Prostate gland (tissue), 2 donors: ENCODE results near the gene HOXD11. TPM values are rescaled to one million over a fixed set of nuclear protein-coding genes. Genes with fewer than 3 reads are reported as not detected.

Experiments
- DNase-seq: peaks from one replicate; pipeline ENCODE4 v3.0.0-alpha.2; 2019; ENCODE audit warnings: low spot score
- H3K27ac ChIP-seq, 2 donors: fragments of 200-600 bp; sonication (generic); 2 replicates each; pipeline ENCODE4 v1.5.1; 2017 to 2019
- H3K27me3 ChIP-seq: fragments of 200-600 bp; sonication (generic); replicated peaks from 2 replicates; pipeline ENCODE4 v1.5.1; 2019; ENCODE audit not compliant: insufficient read depth
- H3K36me3 ChIP-seq, 2 donors: fragments of 200-600 bp; sonication (generic); 1 replicate in 1 of 2; 2 replicates in 1 of 2; pipeline versions ENCODE4 v1.5.1 to v1.8.1; 2017 to 2019
- H3K4me1 ChIP-seq: fragments of 200-600 bp; sonication (generic); replicated peaks from 2 replicates; pipeline ENCODE4 v1.5.1; 2019
- H3K4me3 ChIP-seq, 2 donors: fragments of 200-600 bp; sonication (generic); 2 replicates each; pipeline ENCODE4 v1.5.1; 2017 to 2019
- H3K9me3 ChIP-seq: fragments of 200-600 bp; sonication (generic); 2 replicates; pipeline ENCODE4 v1.5.1; 2017
- POLR2A ChIP-seq: fragments of 450-650 bp; IDR thresholded peaks from one replicate; pipeline ENCODE4 v1.6.1; 2016; ENCODE audit warnings: antibody characterized with exemption, mild to moderate bottlenecking
- POLR2AphosphoS5 ChIP-seq: sonication (generic); formaldehyde crosslinking; IDR thresholded peaks from one replicate; pipeline ENCODE4 v1.6.1; 2017; ENCODE audit warnings: antibody characterized with exemption
- WGBS: methylation state at CpG from one replicate; pipeline ENCODE4 v1.1.5; 2018; 5-methylcytosine and 5-hydroxymethylcytosine counted together
- intact Hi-C: fragments of 100-400 bp; cut with DNase I; formaldehyde crosslinking; loops from one replicate; pipeline ENCODE4 v1.14.2; 2022
- total RNA-seq, 2 donors: library from RNA; depleted of rRNA; stranded (reverse); fragments of >200 nt; gene quantifications; one replicate each; pipeline ENCODE4 v1.1.0, GENCODE V29; 2016
- TF ChIP-seq, protein P1 (sequence below), 4 experiments: fragments of 200-600 bp in 2 of 4; fragments of 450-650 bp in 2 of 4; sonication (generic) in 2 of 4; IDR thresholded peaks; 1 replicate in 3 of 4; 2 replicates in 1 of 4; pipeline ENCODE4 v1.5.1; 2016 to 2019; ENCODE audit warnings: antibody characterized with exemption in 4 of 4, mild to moderate bottlenecking in 2 of 4, moderate library complexity in 2 of 4

HOXD11 gene
- total RNA-seq, 2 donors from 2014 or later, result 8.0 to 14.9 TPM

DNA sequence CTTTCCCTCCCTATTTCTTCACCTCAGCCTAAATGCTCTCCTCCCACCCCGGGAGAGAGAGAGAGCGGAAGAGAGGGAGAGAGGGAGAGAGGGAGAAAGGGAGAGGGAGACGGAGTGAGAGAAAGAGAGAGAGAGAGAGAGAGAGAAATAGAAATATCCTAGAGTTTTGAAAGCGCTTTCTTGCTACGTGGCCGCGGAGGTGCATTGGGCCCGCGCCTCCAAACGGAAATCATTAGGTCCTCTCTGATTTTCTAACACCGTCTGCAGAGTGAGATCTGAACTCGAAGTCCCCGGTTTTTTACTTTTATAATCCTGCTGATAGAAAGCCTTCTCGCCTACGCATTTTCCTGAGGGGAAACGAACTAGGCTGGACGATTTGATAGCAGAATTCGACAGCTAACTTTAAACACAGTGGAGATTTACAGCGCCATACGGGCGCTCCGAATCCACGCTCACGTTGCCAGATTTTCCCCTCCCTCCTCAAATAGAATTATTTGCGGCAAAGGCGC, 22.4 kb upstream of the HOXD11 start:
- peak overlapping the region; percentile 77 to 82 for H3K27ac ChIP-seq
- H3K36me3 ChIP-seq, result no peaks in the 10 kb centered on the region
- 1% methylated on average over 26 of the region's 26 CpGs for WGBS
- intact Hi-C loops, result loop anchor here (5.0 kb wide), 2 partner anchors 717 to 832 kb away; no protein-coding TSS in a partner anchor
- H3K27me3 ChIP-seq, result peaks cover 28% of the 10 kb centered on the region
- H3K4me3 ChIP-seq, result peak overlapping the region; percentile 26 to 33
- no peaks in the 10 kb centered on the region for H3K9me3 ChIP-seq
- TF ChIP-seq POLR2A, result no peak
- TF ChIP-seq, protein P1, sequence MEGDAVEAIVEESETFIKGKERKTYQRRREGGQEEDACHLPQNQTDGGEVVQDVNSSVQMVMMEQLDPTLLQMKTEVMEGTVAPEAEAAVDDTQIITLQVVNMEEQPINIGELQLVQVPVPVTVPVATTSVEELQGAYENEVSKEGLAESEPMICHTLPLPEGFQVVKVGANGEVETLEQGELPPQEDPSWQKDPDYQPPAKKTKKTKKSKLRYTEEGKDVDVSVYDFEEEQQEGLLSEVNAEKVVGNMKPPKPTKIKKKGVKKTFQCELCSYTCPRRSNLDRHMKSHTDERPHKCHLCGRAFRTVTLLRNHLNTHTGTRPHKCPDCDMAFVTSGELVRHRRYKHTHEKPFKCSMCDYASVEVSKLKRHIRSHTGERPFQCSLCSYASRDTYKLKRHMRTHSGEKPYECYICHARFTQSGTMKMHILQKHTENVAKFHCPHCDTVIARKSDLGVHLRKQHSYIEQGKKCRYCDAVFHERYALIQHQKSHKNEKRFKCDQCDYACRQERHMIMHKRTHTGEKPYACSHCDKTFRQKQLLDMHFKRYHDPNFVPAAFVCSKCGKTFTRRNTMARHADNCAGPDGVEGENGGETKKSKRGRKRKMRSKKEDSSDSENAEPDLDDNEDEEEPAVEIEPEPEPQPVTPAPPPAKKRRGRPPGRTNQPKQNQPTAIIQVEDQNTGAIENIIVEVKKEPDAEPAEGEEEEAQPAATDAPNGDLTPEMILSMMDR (IDR thresholded peaks at IDR 0.05), result no peak
- TF ChIP-seq POLR2AphosphoS5, result no peak
- no peaks in the 10 kb centered on the region for H3K4me1 ChIP-seq
- DNase-seq, result no peak

DNA sequence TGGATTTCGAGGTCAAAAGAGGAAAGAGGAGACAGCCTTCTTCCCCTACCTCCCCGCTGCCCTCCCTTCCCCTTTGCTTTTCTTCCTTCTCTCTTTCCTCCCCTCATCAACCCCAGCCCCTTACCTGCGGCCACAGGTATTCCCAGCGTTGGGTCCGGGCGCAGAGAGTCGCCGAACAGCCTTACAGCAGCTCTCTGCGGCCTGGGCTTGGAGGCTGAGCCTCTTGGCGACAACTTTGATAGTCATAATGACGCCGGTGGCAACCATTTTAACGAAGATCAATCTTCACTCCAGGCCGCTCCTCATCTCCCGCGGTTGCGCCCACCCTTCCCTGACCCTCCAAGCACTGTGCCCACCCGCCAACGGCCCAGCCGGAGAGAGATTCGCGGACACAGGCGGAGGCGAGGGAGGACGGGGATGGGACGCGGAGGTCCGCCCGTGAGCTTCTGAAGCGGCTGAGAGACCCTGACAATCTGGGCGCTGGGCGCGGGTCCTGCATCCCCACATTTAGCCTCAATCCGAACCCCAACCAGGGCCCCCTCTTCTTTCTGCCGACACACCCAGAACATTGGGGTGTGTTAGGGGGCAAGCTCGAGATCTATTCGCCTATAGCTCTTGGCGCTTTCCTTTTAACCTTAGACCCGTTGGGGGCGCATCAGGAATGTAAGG, 21.8 kb upstream of the HOXD11 start:
- Histone ChIP-seq H3K4me1 (no peaks in the 10 kb centered on the region), H3K27me3 (peaks cover 27% of the 10 kb centered on the region), H3K27ac (peak overlapping the region; percentile 77 to 82), H3K4me3 (peak overlapping the region; percentile 26 to 33), H3K9me3 (no peaks in the 10 kb centered on the region), H3K36me3 (no peaks in the 10 kb centered on the region)
- TF ChIP-seq, protein P1 (IDR thresholded peaks at IDR 0.05), result no peak
- no peak for TF ChIP-seq POLR2A
- no peak for TF ChIP-seq POLR2AphosphoS5
- intact Hi-C loops, result loop anchor here (5.0 kb wide), 2 partner anchors 718 to 833 kb away; no protein-coding TSS in a partner anchor
- WGBS, result 3% methylated on average over 40 of the region's 40 CpGs
- DNase-seq, result no peak

DNA sequence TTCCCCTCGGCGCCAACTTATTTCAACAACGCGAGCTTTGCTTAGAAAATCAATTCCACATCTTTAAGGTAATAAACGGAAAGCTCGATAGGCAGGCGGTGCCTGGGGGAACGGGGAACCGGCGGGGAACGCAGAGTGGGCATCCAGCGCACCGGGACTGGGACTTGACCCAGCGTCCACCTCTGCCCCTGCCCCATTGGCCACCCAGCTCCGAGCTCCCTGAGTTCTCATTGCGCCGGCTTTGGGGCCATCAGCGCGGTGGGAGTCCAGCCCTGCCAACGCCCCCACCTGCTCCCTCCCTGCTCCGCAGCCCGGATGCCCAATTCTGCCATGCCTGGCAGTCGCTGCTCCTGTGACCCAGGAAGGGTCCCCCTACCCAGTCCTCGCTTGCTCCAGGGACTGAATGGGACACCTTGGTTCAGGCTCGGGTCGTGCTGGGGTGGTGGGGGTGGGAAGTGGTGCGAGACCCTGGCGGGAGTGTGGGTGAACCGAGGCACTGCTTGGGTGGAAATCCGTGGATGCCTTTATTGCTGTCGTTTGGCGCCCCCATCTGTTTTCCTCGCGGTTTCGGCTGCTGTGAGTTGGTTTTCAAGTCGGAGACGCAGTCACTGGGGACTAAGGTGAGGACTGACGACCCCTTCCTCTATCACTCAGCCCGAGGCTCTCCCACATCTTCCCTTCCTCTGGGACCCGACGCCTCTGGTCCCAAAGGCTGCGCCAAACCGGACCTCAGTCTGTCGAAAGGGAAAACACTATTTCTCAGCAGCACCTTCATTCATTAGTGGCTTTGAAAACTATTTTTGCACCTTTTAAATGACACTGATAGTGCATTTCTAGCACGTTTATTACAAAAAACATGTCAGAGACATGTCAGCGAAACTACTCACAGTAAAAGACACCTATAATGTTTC, 21.0 kb upstream of the HOXD11 start:
- Histone ChIP-seq H3K4me1 (no peaks in the 10 kb centered on the region), H3K9me3 (no peaks in the 10 kb centered on the region), H3K27me3 (peaks cover 27% of the 10 kb centered on the region), H3K27ac (peak overlapping the region; percentile 77 to 82), H3K36me3 (no peaks in the 10 kb centered on the region), H3K4me3 (peak overlapping the region; percentile 26 to 33)
- no peak for TF ChIP-seq POLR2A
- TF ChIP-seq, protein P1 (IDR thresholded peaks at IDR 0.05), result peak; percentile 19 to 57 (median 44)
- peak; percentile 20 for TF ChIP-seq POLR2AphosphoS5
- WGBS, result 5% methylated on average over 40 of the region's 46 CpGs
- no peak for DNase-seq
- intact Hi-C loops, result loop anchor here (2.0 to 5.0 kb wide), 3 partner anchors 395 to 834 kb away; no protein-coding TSS in a partner anchor

DNA sequence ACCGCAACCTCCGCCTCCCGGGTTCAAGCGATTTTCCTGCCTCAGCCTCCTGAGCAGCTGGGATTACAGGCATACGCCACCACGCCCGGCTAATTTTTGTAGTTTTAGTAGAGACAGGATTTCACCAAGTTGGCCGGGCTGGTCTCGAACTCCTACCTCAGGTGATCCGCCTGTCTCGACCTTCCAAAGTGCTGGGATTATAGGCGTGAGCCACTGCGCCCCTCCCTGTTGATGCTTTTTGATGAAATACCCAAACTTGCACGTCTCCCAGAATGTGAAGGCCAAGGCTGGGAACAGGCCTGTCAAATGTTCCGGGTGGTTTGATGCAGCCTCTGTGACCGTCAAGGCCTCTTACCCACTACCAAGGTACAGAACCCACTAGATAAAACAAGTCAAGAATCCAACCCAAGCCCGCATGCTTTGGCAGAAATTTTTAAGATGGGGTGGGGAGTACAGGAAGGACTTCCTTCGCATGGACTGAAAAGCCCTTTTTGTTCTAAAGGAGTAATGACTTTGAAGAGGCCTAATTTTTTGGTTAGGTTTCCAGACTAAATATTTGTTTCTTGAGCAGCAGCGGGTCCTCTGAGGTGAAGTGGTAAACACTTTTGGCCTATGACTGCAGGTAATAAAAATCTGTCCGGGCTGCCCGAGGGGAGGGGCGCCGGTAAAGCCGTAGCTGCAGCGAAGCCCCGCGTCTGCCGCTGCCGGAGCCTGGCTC, 19.6 kb upstream of the HOXD11 start:
- no peak for DNase-seq
- WGBS, result 56% methylated on average over 29 of the region's 29 CpGs
- Histone ChIP-seq H3K9me3 (no peaks in the 10 kb centered on the region), H3K27ac (peak overlapping the region; percentile 67 to 70), H3K4me1 (no peaks in the 10 kb centered on the region), H3K36me3 (no peaks in the 10 kb centered on the region), H3K4me3 (peak overlapping the region; percentile 10 to 21), H3K27me3 (peaks cover 23% of the 10 kb centered on the region)
- intact Hi-C loops, result loop anchor here (2.0 to 5.0 kb wide), 3 partner anchors 397 to 835 kb away; no protein-coding TSS in a partner anchor
- TF ChIP-seq, protein P1 (IDR thresholded peaks at IDR 0.05), result no peak
- TF ChIP-seq POLR2AphosphoS5, result no peak
- TF ChIP-seq POLR2A, result no peak
